Measurements from ENCODE around the gene PIH1D2.

Gene PIH1D2

DNA sequence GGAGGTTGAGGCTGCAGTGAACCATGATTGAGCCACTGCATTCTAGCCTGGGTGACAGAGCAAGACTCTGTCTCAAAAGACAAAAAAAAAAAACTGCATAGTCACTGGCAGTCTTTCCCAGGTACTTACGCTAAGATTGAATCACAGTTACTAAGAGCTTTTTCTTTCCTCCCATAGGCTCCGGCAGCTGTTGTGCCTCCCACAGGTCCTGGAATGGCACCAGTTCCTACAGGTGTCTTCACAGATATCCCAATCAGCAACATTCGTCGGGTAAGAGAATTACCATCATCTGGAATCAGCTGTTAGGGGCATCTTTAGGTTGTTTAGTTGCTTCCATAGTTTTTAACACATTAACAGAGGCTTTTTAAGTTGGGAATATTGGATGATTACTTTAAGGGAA lies 28.9 kb downstream of the PIH1D2 start:
- Histone ChIP-seq H3K79me2 (no peaks in the 10 kb centered on the region), H3K9ac (no peak overlapping the region), H3K9me3 (ENCODE audit: control insufficient read depth, low read length) (no peaks in the 10 kb centered on the region), H3K27ac (no peak overlapping the region), H3K36me3 (ENCODE audit: control insufficient read depth, insufficient read depth, low read length) (no peaks in the 10 kb centered on the region), H3K4me1 (no peaks in the 10 kb centered on the region), H2AFZ (no peak overlapping the region), H3K4me3 (ENCODE audit: low read depth, low read length) (no peak overlapping the region), H3K27me3 (ENCODE audit: control insufficient read depth, insufficient read depth, low read length) (no peaks in the 10 kb centered on the region), H3K4me2 (ENCODE audit: low read length) (no peak overlapping the region)
- TF ChIP-seq, protein P1, sequence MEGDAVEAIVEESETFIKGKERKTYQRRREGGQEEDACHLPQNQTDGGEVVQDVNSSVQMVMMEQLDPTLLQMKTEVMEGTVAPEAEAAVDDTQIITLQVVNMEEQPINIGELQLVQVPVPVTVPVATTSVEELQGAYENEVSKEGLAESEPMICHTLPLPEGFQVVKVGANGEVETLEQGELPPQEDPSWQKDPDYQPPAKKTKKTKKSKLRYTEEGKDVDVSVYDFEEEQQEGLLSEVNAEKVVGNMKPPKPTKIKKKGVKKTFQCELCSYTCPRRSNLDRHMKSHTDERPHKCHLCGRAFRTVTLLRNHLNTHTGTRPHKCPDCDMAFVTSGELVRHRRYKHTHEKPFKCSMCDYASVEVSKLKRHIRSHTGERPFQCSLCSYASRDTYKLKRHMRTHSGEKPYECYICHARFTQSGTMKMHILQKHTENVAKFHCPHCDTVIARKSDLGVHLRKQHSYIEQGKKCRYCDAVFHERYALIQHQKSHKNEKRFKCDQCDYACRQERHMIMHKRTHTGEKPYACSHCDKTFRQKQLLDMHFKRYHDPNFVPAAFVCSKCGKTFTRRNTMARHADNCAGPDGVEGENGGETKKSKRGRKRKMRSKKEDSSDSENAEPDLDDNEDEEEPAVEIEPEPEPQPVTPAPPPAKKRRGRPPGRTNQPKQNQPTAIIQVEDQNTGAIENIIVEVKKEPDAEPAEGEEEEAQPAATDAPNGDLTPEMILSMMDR (IDR thresholded peaks at IDR 0.05), result no peak

DNA sequence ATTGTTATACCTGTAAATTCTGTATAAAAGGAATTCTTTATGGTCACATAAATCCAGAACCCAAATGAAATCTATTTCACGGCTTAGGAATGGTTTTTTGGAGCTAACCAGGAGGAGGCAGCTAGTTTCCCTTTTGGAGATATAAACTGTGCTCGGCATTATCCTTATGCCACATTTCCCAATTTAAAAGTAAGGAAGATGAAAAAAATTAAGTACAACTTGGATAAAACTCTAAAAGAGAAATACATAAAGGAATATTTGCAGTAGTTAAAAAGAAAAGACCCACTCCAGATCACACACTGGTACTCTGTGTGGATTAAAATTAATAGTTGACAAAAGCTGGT lies 30.9 kb downstream of the PIH1D2 start:
- Histone ChIP-seq H3K9ac (no peak overlapping the region), H3K4me2 (ENCODE audit: low read length) (no peak overlapping the region), H3K36me3 (ENCODE audit: control insufficient read depth, insufficient read depth, low read length) (no peaks in the 10 kb centered on the region), H2AFZ (no peak overlapping the region), H3K9me3 (ENCODE audit: control insufficient read depth, low read length) (no peaks in the 10 kb centered on the region), H3K27me3 (ENCODE audit: control insufficient read depth, insufficient read depth, low read length) (no peaks in the 10 kb centered on the region), H3K79me2 (no peaks in the 10 kb centered on the region), H3K27ac (no peak overlapping the region), H3K4me3 (ENCODE audit: low read depth, low read length) (no peak overlapping the region), H3K4me1 (no peaks in the 10 kb centered on the region)
- TF ChIP-seq, protein P1 (IDR thresholded peaks at IDR 0.05), result no peak

DNA sequence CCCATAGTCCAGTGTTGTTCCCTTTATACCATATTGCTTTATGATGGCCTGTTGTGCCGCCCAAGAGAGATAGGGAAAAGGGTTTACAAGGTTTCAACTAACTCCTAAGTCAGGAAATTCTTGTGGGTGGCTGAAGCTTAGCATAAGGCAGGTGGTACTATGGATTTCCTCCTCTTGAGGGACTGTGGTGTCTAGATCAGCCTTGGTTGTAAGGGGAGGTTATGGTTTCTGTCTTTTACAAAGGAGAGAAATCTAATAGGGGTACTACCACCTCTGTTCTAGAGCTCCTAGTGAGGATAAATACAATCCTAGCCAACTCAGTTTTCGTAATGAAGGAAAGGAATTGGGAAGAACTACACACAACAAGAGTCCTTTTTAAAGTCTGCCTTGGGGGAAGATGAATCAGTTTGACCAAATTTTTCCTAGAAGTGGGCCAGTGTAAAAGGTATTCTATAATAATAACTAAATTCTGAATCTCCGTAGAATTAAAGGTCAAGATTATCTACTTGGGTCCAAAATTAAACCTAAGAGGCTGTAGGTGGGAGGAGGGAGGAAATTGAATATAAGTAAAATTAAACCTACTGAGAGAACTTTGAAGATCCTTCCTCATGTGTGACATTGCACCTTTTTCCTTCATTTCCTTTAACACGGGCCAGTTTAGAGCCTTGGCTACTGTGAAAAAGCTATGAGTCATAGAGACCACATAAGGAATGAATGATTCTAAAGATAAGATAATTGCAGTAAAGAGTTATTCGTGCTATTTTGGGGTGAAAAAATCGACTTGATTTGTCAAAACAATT lies 31.5 kb downstream of the PIH1D2 start:
- Histone ChIP-seq H3K79me2 (no peaks in the 10 kb centered on the region), H3K27ac (no peak overlapping the region)

DNA sequence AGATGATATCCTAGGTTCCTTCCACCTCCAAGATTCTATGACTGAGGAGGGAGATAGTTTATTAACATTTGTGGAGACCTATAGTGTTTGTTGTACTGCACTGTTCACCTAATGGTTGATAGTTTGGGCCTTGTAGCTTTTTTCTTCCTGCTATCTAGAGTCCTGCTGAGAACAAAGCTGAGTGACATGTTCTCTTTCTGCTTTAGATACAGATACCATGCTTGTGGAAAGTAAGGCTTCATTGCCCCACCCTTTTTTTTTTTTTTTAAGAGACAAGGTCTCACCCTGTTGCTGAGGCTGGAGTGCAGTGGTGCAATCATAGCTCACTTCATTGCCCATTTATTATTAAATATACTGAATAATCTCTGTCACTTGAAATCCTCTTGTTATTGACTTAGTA lies 36.3 kb downstream of the PIH1D2 start:
- H3K36me3 ChIP-seq (ENCODE audit: control insufficient read depth, insufficient read depth, low read length), result no peaks in the 10 kb centered on the region
- no peak overlapping the region for H2AFZ ChIP-seq
- TF ChIP-seq, protein P1 (IDR thresholded peaks at IDR 0.05), result no peak
- H3K4me3 ChIP-seq (ENCODE audit: low read depth, low read length), result no peak overlapping the region
- no peaks in the 10 kb centered on the region for H3K4me1 ChIP-seq
- no peak overlapping the region for H3K4me2 ChIP-seq (ENCODE audit: low read length)
- H3K9ac ChIP-seq, result no peak overlapping the region
- H3K27me3 ChIP-seq (ENCODE audit: control insufficient read depth, insufficient read depth, low read length), result no peaks in the 10 kb centered on the region
- H3K27ac ChIP-seq, result no peak overlapping the region
- no peaks in the 10 kb centered on the region for H3K9me3 ChIP-seq (ENCODE audit: control insufficient read depth, low read length)
- no peaks in the 10 kb centered on the region for H3K79me2 ChIP-seq

More for the DNA sequence above, 31.5 kb downstream of the PIH1D2 start:
- Histone ChIP-seq H3K36me3 (ENCODE audit: control insufficient read depth, insufficient read depth, low read length) (no peaks in the 10 kb centered on the region), H2AFZ (no peak overlapping the region), H3K4me1 (no peaks in the 10 kb centered on the region), H3K9ac (no peak overlapping the region), H3K4me2 (ENCODE audit: low read length) (no peak overlapping the region), H3K9me3 (ENCODE audit: control insufficient read depth, low read length) (no peaks in the 10 kb centered on the region), H3K27me3 (ENCODE audit: control insufficient read depth, insufficient read depth, low read length) (no peaks in the 10 kb centered on the region), H3K4me3 (ENCODE audit: low read depth, low read length) (no peak overlapping the region)
- TF ChIP-seq, protein P1 (IDR thresholded peaks at IDR 0.05), result no peak

DNA sequence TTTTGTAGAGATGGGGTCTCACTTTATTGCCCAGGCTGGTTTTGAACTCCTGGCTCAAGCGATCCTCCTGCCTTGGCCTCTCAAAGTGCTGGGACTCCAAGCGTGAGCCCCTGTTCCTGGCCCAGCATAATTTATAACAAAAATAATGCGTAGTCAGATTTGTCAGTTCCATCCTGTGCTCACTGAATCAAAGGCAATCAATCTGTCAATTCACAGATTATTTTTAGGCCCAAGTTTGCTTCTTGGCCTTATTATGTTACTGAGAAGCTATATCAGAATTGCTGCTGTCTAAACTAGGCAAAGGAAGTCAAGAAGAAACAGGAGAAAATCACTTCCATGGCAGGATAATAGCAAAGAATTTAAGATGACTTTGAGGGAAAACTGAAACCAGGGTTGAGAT lies 39.9 kb downstream of the PIH1D2 start:
- H3K27me3 ChIP-seq (ENCODE audit: control insufficient read depth, insufficient read depth, low read length), result no peaks in the 10 kb centered on the region
- H3K9ac ChIP-seq, result no peak overlapping the region
- no peak overlapping the region for H3K27ac ChIP-seq
- H3K79me2 ChIP-seq, result no peaks in the 10 kb centered on the region
- H3K4me3 ChIP-seq (ENCODE audit: low read depth, low read length), result no peak overlapping the region
- no peak overlapping the region for H2AFZ ChIP-seq
- TF ChIP-seq, protein P1 (IDR thresholded peaks at IDR 0.05), result no peak
- no peaks in the 10 kb centered on the region for H3K36me3 ChIP-seq (ENCODE audit: control insufficient read depth, insufficient read depth, low read length)
- no peaks in the 10 kb centered on the region for H3K4me1 ChIP-seq
- no peak overlapping the region for H3K4me2 ChIP-seq (ENCODE audit: low read length)
- no peaks in the 10 kb centered on the region for H3K9me3 ChIP-seq (ENCODE audit: control insufficient read depth, low read length)

Measured in parathyroid adenoma (tissue), 2 donors.